ENCODE measurements around the gene ACTL10. TPM values are rescaled to one million over a fixed set of nuclear protein-coding genes. Genes with fewer than 3 reads are reported as not detected.

Gene ACTL10
- total and polyA plus RNA-seq, 2 of the 13 experiments (the other 11 are each of a cell fraction or from before 2014, with no cell fraction given), result not detected

- TF ChIP-seq BCLAF1 (IDR thresholded peaks at IDR 0.05), result no peak
- peak; percentile 77; the same call in 1 of the 2 replicates for TF ChIP-seq SSRP1 (CRISPR knock-in tag; IDR thresholded peaks at IDR 0.05)
- no peak for TF ChIP-seq THAP8 (CRISPR knock-in tag; IDR thresholded peaks at IDR 0.05; ENCODE audit: borderline replicate concordance)
- TF ChIP-seq ZNF557 (CRISPR knock-in tag; IDR thresholded peaks at IDR 0.05), result peak; percentile 66
- no peak for TF ChIP-seq HDAC1 (CRISPR knock-in tag; IDR thresholded peaks at IDR 0.05)
- TF ChIP-seq XBP1 (CRISPR knock-in tag; IDR thresholded peaks at IDR 0.05), result no peak
- peak; percentile 33; the same call in 1 of the 2 replicates for TF ChIP-seq ZFX (CRISPR knock-in tag; IDR thresholded peaks at IDR 0.05; ENCODE audit: low read depth)
- TF ChIP-seq ZNF576 (CRISPR knock-in tag; IDR thresholded peaks at IDR 0.05), result no peak
- 0 out of 2 replicates have a peak, but pooled peaks have one; percentile 23 for TF ChIP-seq ZNF547 (CRISPR knock-in tag; IDR thresholded peaks at IDR 0.05)
- TF ChIP-seq FOSL2 (CRISPR knock-in tag; IDR thresholded peaks at IDR 0.05), result peak; percentile 40; the same call in 1 of the 2 replicates
- 0 out of 2 replicates have a peak, but pooled peaks have one; percentile 52 for TF ChIP-seq ZNF224 (CRISPR knock-in tag; IDR thresholded peaks at IDR 0.05)
- TF ChIP-seq ZMAT3 (CRISPR knock-in tag; conservative IDR thresholded peaks at IDR 0.05), result 0 out of 2 replicates have a peak, but pooled peaks have one; percentile 38
- peak; percentile 14; the same call in 1 of the 2 replicates for TF ChIP-seq HIVEP1 (CRISPR knock-in tag; IDR thresholded peaks at IDR 0.05)
- TF ChIP-seq ZBTB7B (CRISPR knock-in tag; IDR thresholded peaks at IDR 0.05), result peak; percentile 94
- peak; percentile 41; the same call in 1 of the 2 replicates for TF ChIP-seq ATF2 (CRISPR knock-in tag; IDR thresholded peaks at IDR 0.05)
- TF ChIP-seq SNAPC4 (CRISPR knock-in tag; IDR thresholded peaks at IDR 0.05), result 0 out of 2 replicates have a peak, but pooled peaks have one; percentile 2
- no peak for TF ChIP-seq TCF12 (IDR thresholded peaks at IDR 0.05)
- TF ChIP-seq TCF12 (CRISPR knock-in tag; IDR thresholded peaks at IDR 0.05), result no peak
Measured at GRCh38 chr20:33653218-33653899, 13.4 kb upstream of the ACTL10 start (continued).
